Astrocyte (in vitro differentiated cells and primary cell): ENCODE data around the gene OSBP2. TPM values are rescaled to one million over a fixed set of nuclear protein-coding genes. Genes with fewer than 3 reads are reported as not detected.

ENCODE experiments used
- DNase-seq: peaks from one replicate; pipeline ENCODE4 v3.0.0-alpha.2; 2010; ENCODE audit warnings: low read depth
- FAIRE-seq: peaks from 2 replicates; lab custom pipeline; 2011; peaks lifted over from hg19 to GRCh38; lab: Jason Lieb, UNC
- H2AFZ ChIP-seq: 2 replicates; pipeline ENCODE4 v1.6.0; 2012; ENCODE audit warnings: low read depth, low read length, inconsistent platforms
- H3K27ac ChIP-seq: 2 replicates; pipeline ENCODE4 v1.5.1; 2011; ENCODE audit warnings: low read depth, low read length, inconsistent platforms
- H3K27me3 ChIP-seq: 2 replicates; pipeline ENCODE4 v1.6.0; 2011; ENCODE audit warnings: low read length, inconsistent platforms; ENCODE audit not compliant: insufficient read depth
- H3K36me3 ChIP-seq: 2 replicates; pipeline ENCODE4 v1.5.1; 2011; ENCODE audit warnings: low read length, inconsistent platforms; ENCODE audit not compliant: insufficient read depth
- H3K4me1 ChIP-seq: 2 replicates; pipeline ENCODE4 v1.5.1; 2011; ENCODE audit warnings: low read length, inconsistent platforms; ENCODE audit not compliant: insufficient read depth
- H3K4me2 ChIP-seq: 2 replicates; pipeline ENCODE4 v1.6.0; 2012; ENCODE audit warnings: low read length, inconsistent platforms
- H3K4me3 ChIP-seq: 2 replicates; pipeline ENCODE4 v1.5.1; 2011; ENCODE audit warnings: low read depth, mild to moderate bottlenecking, low read length, inconsistent platforms; ENCODE audit not compliant: insufficient read depth
- H3K79me2 ChIP-seq: 2 replicates; pipeline ENCODE4 v1.6.0; 2012; ENCODE audit warnings: mild to moderate bottlenecking, low read length, inconsistent platforms; ENCODE audit not compliant: insufficient read depth
- H3K9ac ChIP-seq: 2 replicates; pipeline ENCODE4 v1.6.0; 2012; ENCODE audit warnings: mild to moderate bottlenecking, low read length, inconsistent platforms
- H3K9me3 ChIP-seq: 2 replicates; pipeline ENCODE4 v1.5.1; 2012; ENCODE audit warnings: low read depth, mild to moderate bottlenecking, low read length, inconsistent platforms; ENCODE audit not compliant: insufficient read depth
- H4K20me1 ChIP-seq: 2 replicates; pipeline ENCODE4 v1.6.0; 2012; ENCODE audit warnings: low read length, inconsistent platforms; ENCODE audit not compliant: insufficient read depth
- H3K27ac Mint-ChIP-seq: one replicate; pipeline ENCODE4 v1.8.0; 2021; ENCODE audit warnings: mild to moderate bottlenecking, mixed read lengths; ENCODE audit not compliant: unreplicated experiment
- H3K27me3 Mint-ChIP-seq: one replicate; pipeline ENCODE4 v1.8.0; 2021; ENCODE audit warnings: low read depth, mixed read lengths; ENCODE audit not compliant: unreplicated experiment
- H3K36me3 Mint-ChIP-seq: one replicate; pipeline ENCODE4 v1.8.0; 2021; ENCODE audit warnings: low read depth, mixed read lengths; ENCODE audit not compliant: unreplicated experiment
- H3K4me1 Mint-ChIP-seq: one replicate; pipeline ENCODE4 v1.8.0; 2021; ENCODE audit warnings: low read depth, mixed read lengths; ENCODE audit not compliant: unreplicated experiment
- H3K4me3 Mint-ChIP-seq: one replicate; pipeline ENCODE4 v1.8.0; 2021; ENCODE audit warnings: mild to moderate bottlenecking, moderate library complexity, mixed read lengths; ENCODE audit not compliant: unreplicated experiment
- H3K9me3 Mint-ChIP-seq: one replicate; pipeline ENCODE4 v1.8.0; 2021; ENCODE audit warnings: mild to moderate bottlenecking, mixed read lengths; ENCODE audit not compliant: unreplicated experiment
- EZH2 ChIP-seq: IDR thresholded peaks from 2 replicates; pipeline ENCODE4 v1.6.1; 2012; ENCODE audit warnings: mild to moderate bottlenecking, low read length, inconsistent platforms; ENCODE audit not compliant: insufficient read depth
- total RNA-seq: library from RNA; stranded (reverse); gene quantifications from 2 replicates; pipeline ENCODE4 v1.2.1, GENCODE V29; 2021
- TF ChIP-seq, protein P1 (sequence below): IDR thresholded peaks from 2 replicates; pipeline ENCODE4 v1.5.1; 2011; ENCODE audit warnings: low read depth, mild to moderate bottlenecking, inconsistent platforms, low read length, moderate library complexity; ENCODE audit not compliant: insufficient read depth

OSBP2 gene
- total RNA-seq, 1 donor from 2014 or later: 0.48 TPM

GRCh38 chr22:30823015-30823370 is 128.3 kb downstream of the OSBP2 start:
- Mint-ChIP-seq H3K36me3 (peaks cover 2% of the 10 kb centered on the region), H3K4me3 (peak overlapping the region; percentile 74), H3K27me3 (peaks cover 69% of the 10 kb centered on the region), H3K27ac (no peak overlapping the region), H3K4me1 (no peaks in the 10 kb centered on the region), H3K9me3 (peaks cover 10% of the 10 kb centered on the region)
- no peak overlapping the region for H3K27ac ChIP-seq
- H3K27me3 ChIP-seq: peaks cover 13% of the 10 kb centered on the region
- no peak overlapping the region for H3K9ac ChIP-seq
- H4K20me1 ChIP-seq: no peaks in the 10 kb centered on the region
- peak overlapping the region; percentile 81 for H2AFZ ChIP-seq
- FAIRE-seq (no peak), DNase-seq (no peak)
- peaks cover 9% of the 10 kb centered on the region for H3K4me1 ChIP-seq
- no peaks in the 10 kb centered on the region for H3K9me3 ChIP-seq
- TF ChIP-seq, protein P1, sequence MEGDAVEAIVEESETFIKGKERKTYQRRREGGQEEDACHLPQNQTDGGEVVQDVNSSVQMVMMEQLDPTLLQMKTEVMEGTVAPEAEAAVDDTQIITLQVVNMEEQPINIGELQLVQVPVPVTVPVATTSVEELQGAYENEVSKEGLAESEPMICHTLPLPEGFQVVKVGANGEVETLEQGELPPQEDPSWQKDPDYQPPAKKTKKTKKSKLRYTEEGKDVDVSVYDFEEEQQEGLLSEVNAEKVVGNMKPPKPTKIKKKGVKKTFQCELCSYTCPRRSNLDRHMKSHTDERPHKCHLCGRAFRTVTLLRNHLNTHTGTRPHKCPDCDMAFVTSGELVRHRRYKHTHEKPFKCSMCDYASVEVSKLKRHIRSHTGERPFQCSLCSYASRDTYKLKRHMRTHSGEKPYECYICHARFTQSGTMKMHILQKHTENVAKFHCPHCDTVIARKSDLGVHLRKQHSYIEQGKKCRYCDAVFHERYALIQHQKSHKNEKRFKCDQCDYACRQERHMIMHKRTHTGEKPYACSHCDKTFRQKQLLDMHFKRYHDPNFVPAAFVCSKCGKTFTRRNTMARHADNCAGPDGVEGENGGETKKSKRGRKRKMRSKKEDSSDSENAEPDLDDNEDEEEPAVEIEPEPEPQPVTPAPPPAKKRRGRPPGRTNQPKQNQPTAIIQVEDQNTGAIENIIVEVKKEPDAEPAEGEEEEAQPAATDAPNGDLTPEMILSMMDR: no peak
- TF ChIP-seq EZH2: no peak
- no peaks in the 10 kb centered on the region for H3K79me2 ChIP-seq
- H3K36me3 ChIP-seq: no peaks in the 10 kb centered on the region
- H3K4me2 ChIP-seq: peak overlapping the region; percentile 90
- H3K4me3 ChIP-seq: peak overlapping the region; percentile 54

GRCh38 chr22:30824096-30824495 is 129.4 kb downstream of the OSBP2 start:
- H3K9ac ChIP-seq: no peak overlapping the region
- H3K4me1 ChIP-seq: peaks cover 9% of the 10 kb centered on the region
- Mint-ChIP-seq H3K4me3 (no peak overlapping the region), H3K27me3 (peaks cover 70% of the 10 kb centered on the region), H3K4me1 (no peaks in the 10 kb centered on the region), H3K27ac (no peak overlapping the region), H3K9me3 (peaks cover 10% of the 10 kb centered on the region), H3K36me3 (peaks cover 2% of the 10 kb centered on the region)
- no peak overlapping the region for H3K27ac ChIP-seq
- H3K27me3 ChIP-seq: peaks cover 13% of the 10 kb centered on the region
- H3K4me3 ChIP-seq: no peak overlapping the region
- H3K36me3 ChIP-seq: no peaks in the 10 kb centered on the region
- no peak for FAIRE-seq
- H3K4me2 ChIP-seq: no peak overlapping the region
- no peaks in the 10 kb centered on the region for H3K79me2 ChIP-seq
- H3K9me3 ChIP-seq: no peaks in the 10 kb centered on the region
- no peak for TF ChIP-seq EZH2
- TF ChIP-seq, protein P1: no peak
- no peaks in the 10 kb centered on the region for H4K20me1 ChIP-seq
- no peak for DNase-seq
- H2AFZ ChIP-seq: no peak overlapping the region

- DNase-seq (no peak), FAIRE-seq (no peak)
- Histone ChIP-seq H4K20me1 (no peaks in the 10 kb centered on the region), H3K9ac (no peak overlapping the region), H2AFZ (no peak overlapping the region), H3K27me3 (peaks cover 13% of the 10 kb centered on the region), H3K36me3 (no peaks in the 10 kb centered on the region), H3K79me2 (no peaks in the 10 kb centered on the region), H3K4me3 (no peak overlapping the region), H3K4me2 (no peak overlapping the region), H3K9me3 (no peaks in the 10 kb centered on the region), H3K27ac (no peak overlapping the region), H3K4me1 (peaks cover 13% of the 10 kb centered on the region)
- peaks cover 66% of the 10 kb centered on the region for H3K27me3 Mint-ChIP-seq
- H3K4me1 Mint-ChIP-seq: no peaks in the 10 kb centered on the region
- no peak overlapping the region for H3K27ac Mint-ChIP-seq
- TF ChIP-seq, protein P1: no peak
- no peak for TF ChIP-seq EZH2
- peaks cover 2% of the 10 kb centered on the region for H3K36me3 Mint-ChIP-seq
- no peak overlapping the region for H3K4me3 Mint-ChIP-seq
- H3K9me3 Mint-ChIP-seq: peaks cover 10% of the 10 kb centered on the region
Observed at GRCh38 chr22:30824711-30825110, 130.0 kb downstream of the OSBP2 start.
